Mesodermal cell (in vitro differentiated cells): ENCODE measurements around the gene FBXL17.
"Not testable (repeated sequence)": the region's sequence is repeated elsewhere in the genome, so short reads cannot be mapped to it uniquely, and the experiment has no call there.

ENCODE experiments used
- H3K27ac ChIP-seq: 2 replicates; pipeline ENCODE4 v1.7.0; 2013; ENCODE audit warnings: mild to moderate bottlenecking, low read depth, low read length, moderate library complexity; ENCODE audit not compliant: severe bottlenecking
- H3K36me3 ChIP-seq: 2 replicates; pipeline ENCODE4 v1.7.1; 2013; ENCODE audit warnings: mild to moderate bottlenecking, low read length, moderate library complexity; ENCODE audit not compliant: control insufficient read depth, insufficient read depth
- H3K4me1 ChIP-seq: one replicate; pipeline ENCODE4 v1.7.1; 2013; ENCODE audit warnings: mild to moderate bottlenecking, low read length; ENCODE audit not compliant: insufficient read depth, control insufficient read depth, poor library complexity, severe bottlenecking
- H3K4me3 ChIP-seq: 2 replicates; pipeline ENCODE4 v1.7.0; 2013; ENCODE audit warnings: low read length, control low read depth, mild to moderate bottlenecking; ENCODE audit not compliant: insufficient read depth, poor library complexity, severe bottlenecking; ENCODE audit errors: extremely low read depth
- H3K9me3 ChIP-seq: 2 replicates; pipeline ENCODE4 v1.7.1; 2013; ENCODE audit warnings: mild to moderate bottlenecking, low read length, moderate library complexity; ENCODE audit not compliant: control insufficient read depth
- WGBS, 2 experiments: methylation state at CpG; one replicate each; pipeline ENCODE4 v1.1.5; 2013; ENCODE audit warnings: missing lambda C conversion rate in 2 of 2; ENCODE audit not compliant: insufficient coverage in 2 of 2; 5-methylcytosine and 5-hydroxymethylcytosine counted together

The FBXL17 gene

DNA sequence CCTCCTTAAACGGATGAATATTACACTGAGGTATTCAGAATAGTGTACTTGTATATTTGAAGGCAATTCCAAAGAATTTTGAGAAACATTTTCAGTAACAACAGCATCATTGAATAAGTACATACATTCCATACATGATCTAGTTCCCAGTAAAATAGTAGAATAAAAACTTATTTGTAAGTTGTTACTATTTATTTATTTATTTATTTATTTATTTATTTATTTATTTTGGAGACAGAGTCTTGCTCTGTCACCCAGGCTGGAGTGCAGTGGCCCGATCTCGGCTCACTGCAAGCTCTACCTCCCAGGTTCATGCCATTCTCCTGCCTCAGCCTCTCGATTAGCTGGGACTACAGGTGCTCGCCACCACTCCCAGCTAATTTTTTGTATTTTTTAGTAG is 14.9 kb upstream of the FBXL17 start:
- H3K36me3 ChIP-seq, H3K9me3 ChIP-seq, H3K4me1 ChIP-seq, H3K4me3 ChIP-seq, H3K27ac ChIP-seq: not testable (repeated sequence)
- 92 to 100% methylated on average over 2 to 3 of the region's 5 CpGs for WGBS, 2 experiments

DNA sequence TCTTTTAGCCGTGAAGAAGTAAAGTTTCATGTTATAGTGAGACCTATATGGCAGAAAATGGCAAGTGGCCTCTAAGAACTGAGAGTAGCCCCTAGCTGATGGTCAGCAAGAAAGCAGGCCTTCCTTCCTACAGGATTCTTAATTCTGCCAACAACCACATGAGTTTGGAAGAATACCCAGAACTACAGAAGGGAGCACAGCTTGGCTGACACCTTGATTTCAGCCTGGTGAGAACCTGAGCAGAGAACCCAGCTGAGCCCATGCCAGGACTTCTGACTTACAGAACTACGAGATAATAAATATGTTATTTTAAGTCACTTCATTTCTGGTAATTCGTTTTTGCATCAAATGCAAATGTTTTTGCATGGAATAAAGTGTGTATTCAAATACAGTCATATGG is 5.9 kb upstream of the FBXL17 start:
- H3K9me3 ChIP-seq = no peaks in the 10 kb centered on the region
- no peaks in the 10 kb centered on the region for H3K36me3 ChIP-seq
- 90 to 100% methylated on average over 1 to 2 of the region's 3 CpGs for WGBS, 2 experiments
- no peaks in the 10 kb centered on the region for H3K4me1 ChIP-seq
- no peak overlapping the region for H3K4me3 ChIP-seq
- H3K27ac ChIP-seq = no peak overlapping the region

DNA sequence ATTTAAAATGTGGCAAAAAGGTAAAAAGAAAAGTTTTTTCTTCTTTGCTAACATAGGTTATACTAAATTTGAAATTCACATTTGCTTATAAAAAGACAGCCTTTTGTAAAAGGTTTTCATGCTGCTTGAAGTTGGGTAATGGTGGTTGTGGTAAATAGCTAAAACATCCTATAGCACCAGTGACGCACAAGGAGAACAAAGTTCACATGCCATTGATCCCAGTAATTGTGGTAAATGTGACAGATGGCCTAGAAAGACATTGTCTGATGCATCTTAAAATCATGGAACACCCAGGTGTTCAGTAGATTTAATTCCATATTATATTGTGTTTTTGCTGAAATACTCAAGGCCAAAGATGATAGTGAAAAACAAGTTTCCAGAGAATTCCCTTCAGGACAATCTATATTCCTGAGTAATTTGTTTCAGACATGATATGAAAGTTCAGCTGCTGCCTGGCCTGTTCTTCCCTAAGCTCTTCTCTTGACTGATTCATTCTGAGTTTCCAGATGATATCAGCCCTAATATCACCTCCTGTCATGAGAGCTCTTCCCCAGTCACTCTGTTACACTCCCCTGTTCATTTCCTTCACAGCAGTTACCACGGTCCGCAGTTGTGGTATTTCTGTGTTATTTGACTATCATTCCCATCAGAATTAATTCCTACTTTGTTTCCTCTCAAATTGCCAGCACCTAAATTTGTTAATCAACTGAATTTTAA is 4.6 kb upstream of the FBXL17 start:
- WGBS, 2 experiments = 90 to 100% methylated on average over 1 to 2 of the region's 3 CpGs
- H3K9me3 ChIP-seq = no peaks in the 10 kb centered on the region

DNA sequence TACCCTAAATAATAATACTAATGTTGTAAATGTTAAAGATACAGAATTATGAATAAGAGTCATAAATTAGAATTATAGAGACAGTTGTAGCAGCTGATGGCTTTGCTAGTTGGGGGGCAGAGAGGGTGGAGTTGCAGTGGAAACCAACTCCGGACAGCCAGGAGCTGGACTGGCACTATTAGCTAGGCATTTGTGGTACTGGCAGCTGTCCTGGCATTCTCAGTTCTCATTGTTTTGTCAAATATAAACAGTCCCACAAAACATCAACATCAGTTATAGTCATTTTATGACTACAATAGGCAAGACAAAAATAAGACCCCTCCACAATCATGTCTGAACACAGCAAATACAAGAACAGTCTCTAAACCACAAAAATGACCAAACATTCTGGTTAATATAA is 2.8 kb upstream of the FBXL17 start:
- Histone ChIP-seq H3K9me3 (no peaks in the 10 kb centered on the region), H3K4me1 (no peaks in the 10 kb centered on the region), H3K4me3 (no peak overlapping the region), H3K27ac (no peak overlapping the region), H3K36me3 (no peaks in the 10 kb centered on the region)
- 89 to 100% methylated on average over 1 of the region's 1 CpG for WGBS, 2 experiments

More for the DNA sequence above, 4.6 kb upstream of the FBXL17 start:
- Histone ChIP-seq H3K27ac (no peak overlapping the region), H3K36me3 (no peaks in the 10 kb centered on the region), H3K4me1 (no peaks in the 10 kb centered on the region), H3K4me3 (no peak overlapping the region)

DNA sequence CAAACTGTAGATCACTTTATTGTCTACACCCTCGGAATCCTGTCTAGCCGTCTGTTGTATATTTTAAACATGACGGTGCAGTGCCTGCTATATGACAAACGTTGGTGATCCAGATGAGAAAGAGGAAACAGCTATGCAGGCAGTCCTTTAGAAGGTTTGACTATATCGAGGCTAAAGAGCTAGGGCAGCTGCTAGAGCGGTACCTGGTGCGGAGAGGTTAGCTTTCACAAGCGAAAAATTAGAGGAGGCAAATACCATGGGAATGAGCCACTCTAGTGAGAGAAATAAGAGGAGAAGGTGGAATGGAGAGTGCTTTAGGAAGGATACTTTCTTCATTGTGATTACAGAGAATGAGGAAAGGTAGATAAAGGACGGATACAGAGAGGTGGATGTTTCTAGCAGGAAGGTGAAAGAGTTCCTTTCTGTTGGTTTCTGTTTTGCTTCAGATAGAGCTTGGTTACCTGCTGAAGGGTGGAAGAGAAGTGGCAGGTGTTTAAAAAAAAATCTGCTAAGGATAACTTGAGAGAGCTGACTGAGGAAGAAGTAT is 959 bp upstream of the FBXL17 start:
- WGBS, 2 experiments = 61 to 62% methylated on average over 6 to 9 of the region's 9 CpGs

DNA sequence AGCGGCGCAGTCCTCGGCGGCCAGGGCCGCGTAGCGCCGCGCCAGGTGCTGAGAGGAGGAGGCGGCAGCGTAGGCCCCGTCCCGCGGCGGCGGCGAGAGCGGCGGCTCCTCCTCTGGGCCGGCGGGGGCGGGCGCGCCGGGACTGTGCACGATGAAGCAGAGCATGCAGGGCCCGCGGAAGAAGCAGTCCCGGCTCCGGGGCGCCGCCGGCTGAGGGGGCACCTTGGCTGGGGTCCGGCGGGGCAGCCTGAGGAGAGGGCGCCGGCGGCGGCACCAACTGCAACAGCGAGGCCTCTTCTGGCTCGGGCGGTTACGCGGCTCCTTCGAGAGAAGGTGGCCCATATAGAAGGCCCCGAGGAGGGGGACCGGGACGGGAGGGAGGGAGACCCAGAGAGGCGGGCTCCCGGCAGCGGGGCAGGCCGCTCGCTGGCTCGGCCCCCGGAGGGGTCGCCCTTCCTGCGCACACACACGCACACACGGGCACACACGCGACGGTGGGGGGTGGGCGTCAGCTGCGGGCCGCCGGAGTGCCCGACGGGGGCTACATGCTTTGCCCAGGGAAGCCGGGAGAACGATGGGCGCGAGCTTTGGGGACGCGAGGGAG is 446 bp downstream of the FBXL17 start:
- Histone ChIP-seq H3K27ac (peak overlapping the region; percentile 94), H3K36me3 (no peaks in the 10 kb centered on the region), H3K4me1 (no peaks in the 10 kb centered on the region), H3K9me3 (no peaks in the 10 kb centered on the region), H3K4me3 (peak overlapping the region; percentile 80)
- WGBS, 2 experiments = 0 to 1% methylated on average over 33 to 63 of the region's 74 CpGs

More for the DNA sequence above, 959 bp upstream of the FBXL17 start:
- Histone ChIP-seq H3K36me3 (no peaks in the 10 kb centered on the region), H3K4me1 (no peaks in the 10 kb centered on the region), H3K9me3 (no peaks in the 10 kb centered on the region), H3K27ac (peak overlapping the region; percentile 94), H3K4me3 (peak overlapping the region; percentile 80)

DNA sequence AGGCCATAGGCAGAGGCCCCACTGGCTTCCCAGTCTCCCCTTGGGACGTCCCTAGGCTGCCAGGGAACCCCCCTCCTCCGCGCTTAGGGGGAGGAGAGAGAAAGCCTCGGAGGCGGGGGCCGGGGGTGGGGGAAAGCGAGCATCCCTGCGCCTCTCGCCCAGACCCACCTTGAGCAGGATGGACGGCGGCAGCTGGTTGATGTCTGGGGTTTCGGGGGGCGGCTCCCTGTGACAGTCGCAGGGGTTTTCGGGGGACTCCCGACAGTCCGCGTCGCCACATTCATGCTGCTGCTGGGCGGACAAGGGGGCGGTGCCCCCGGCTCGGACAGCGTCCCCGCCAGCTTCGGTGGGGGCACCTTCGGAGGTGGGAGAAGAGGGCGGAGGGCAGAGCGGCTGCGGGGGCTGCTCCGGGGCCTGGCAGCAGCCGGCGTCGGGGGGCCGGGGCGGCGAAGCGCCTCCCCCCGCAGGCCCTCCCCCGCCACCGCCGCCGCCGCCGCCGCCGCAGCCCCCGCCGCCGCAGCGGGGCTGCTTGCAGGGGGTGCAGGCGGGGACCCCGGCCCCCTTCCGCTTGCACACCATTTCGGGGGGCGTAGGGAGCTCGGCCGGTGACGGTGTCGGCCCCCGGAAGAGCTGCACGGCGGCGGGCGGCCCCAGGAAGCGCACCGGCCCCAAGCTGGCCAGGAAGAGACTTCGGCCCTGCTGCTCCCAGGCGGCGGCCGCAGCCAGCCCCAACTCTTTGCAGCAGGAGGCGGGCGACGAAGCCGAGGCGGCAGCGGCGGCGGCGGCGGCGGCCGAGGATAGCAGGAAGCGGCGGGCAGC is 1.2 kb downstream of the FBXL17 start:
- Histone ChIP-seq H3K4me3 (peak overlapping the region; percentile 80), H3K27ac (peak overlapping the region; percentile 94), H3K36me3 (no peaks in the 10 kb centered on the region), H3K9me3 (peaks cover 5% of the 10 kb centered on the region), H3K4me1 (no peaks in the 10 kb centered on the region)
- WGBS, 2 experiments = 1% methylated on average over 29 to 41 of the region's 85 CpGs

DNA sequence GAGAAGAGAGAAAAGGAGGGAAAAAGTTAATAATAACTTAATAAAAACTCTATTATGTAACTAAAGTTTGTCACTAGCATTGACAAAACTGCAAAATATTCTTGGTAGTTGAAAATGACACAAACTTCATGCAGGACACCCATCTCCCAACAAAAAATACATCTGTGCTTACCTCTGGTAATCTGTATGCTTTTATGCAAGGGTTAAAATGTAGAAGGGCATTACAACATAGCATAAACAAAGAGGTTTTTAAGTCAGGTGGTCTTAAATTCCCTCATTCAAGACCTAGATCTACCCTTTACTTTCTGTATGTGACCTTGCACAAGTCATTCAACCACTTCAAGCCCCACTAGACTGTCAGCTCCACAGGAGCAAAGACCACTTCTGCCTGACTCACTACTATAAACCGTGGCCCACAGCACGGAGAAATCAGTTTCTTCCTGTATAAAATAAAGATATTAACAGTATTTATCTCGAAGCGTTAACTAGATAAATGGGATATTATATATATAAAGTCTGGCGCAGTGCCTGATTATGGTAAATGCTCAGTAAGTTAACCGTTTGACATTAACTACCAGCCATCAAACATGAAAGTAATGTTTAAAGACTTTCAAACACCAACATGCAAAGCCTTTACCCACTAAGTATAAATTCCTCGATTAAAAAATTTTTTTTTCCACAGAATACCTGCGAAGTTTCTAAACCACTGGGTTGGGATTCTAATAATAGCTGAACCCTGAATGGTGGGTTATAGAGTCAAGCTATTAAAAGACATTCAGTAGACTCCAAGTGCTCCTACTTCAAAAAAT is 2.0 kb downstream of the FBXL17 start:
- H3K4me1 ChIP-seq = no peaks in the 10 kb centered on the region
- H3K4me3 ChIP-seq = peak overlapping the region; percentile 80
- H3K9me3 ChIP-seq = peaks cover 8% of the 10 kb centered on the region
- H3K27ac ChIP-seq = peak overlapping the region; percentile 63
- no peaks in the 10 kb centered on the region for H3K36me3 ChIP-seq
- WGBS, 2 experiments = 100% methylated on average over 1 of the region's 8 CpGs; no CpG with 5 or more reads in 1 of the 2 experiments

DNA sequence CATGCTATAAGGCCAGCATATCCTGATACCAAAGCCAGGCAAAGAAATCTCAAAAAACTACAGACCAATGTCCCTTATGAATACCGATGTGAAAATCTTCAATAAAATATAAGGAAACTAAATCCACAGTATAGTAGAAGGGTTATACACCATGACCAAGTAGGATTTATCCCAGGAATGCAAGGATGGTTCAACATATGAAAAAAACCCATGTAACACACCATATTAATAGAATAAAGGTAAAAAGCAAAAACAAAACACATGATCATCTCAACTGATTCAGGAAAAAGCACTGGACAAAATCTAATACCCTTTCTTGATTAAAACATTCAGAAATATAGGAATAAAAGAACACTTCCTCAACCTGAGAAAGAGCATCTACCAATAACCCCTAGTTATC is 6.1 kb downstream of the FBXL17 start:
- Histone ChIP-seq H3K27ac (no peak overlapping the region), H3K4me1 (no peaks in the 10 kb centered on the region), H3K9me3 (peaks cover 20% of the 10 kb centered on the region), H3K36me3 (peaks cover 3% of the 10 kb centered on the region), H3K4me3 (no peak overlapping the region)
- WGBS, 2 experiments = no CpG with 5 or more reads among the region's 1 CpG

DNA sequence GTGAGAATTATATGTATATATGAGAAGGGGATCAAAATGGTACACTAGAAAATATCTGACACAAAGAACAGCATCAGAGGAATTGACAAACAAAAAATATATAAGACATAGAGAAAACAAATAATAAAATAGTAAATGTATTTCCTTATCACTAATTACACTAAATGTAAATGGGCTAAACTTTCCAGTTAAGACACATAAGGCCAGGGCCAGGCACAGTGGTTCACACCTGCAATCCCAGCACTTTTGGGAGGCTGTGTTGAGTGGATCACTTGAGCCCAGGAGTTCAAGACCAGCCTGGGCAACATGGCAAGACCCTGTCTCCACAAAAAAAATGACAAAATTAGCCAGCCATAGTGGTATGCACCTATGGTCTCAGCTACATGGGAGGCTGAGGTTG is 8.5 kb downstream of the FBXL17 start:
- H3K27ac ChIP-seq = no peak overlapping the region
- H3K4me1 ChIP-seq = no peaks in the 10 kb centered on the region
- H3K36me3 ChIP-seq = peaks cover 3% of the 10 kb centered on the region
- H3K4me3 ChIP-seq = no peak overlapping the region
- peaks cover 20% of the 10 kb centered on the region for H3K9me3 ChIP-seq
